ENCODE results near the gene NCBP1. TPM values are rescaled to one million over a fixed set of nuclear protein-coding genes. Genes with fewer than 3 reads are reported as not detected.

Gene NCBP1
- polyA plus RNA-seq, 1 of the 3 experiments (the other 2 are of a cell fraction), result 11.3 TPM

- H3K9me3 ChIP-seq, result no peaks in the 10 kb centered on the region
- no peak overlapping the region for H3K9ac ChIP-seq
- H3K4me2 ChIP-seq, result no peak overlapping the region
- no peaks in the 10 kb centered on the region for H4K20me1 ChIP-seq (ENCODE audit: insufficient read depth)
- no peak for DNase-seq
- WGBS (ENCODE audit: low lambda C conversion rate), result 95% methylated on average over 3 of the region's 3 CpGs
- peaks cover 83 to 93% of the 10 kb centered on the region in 2 experiments for H3K36me3 ChIP-seq (replicated peaks in 1 of 2; ENCODE audit: control insufficient read depth in 1 of 2, insufficient read depth in 2 of 2, low read length in 1 of 2)
- POLR2A ChIA-PET, result no interaction called here
- H3K27me3 ChIP-seq (ENCODE audit: insufficient read depth), result no peaks in the 10 kb centered on the region
- no peak overlapping the region for H2AFZ ChIP-seq (ENCODE audit: low read depth)
- no peak overlapping the region for H3K4me3 ChIP-seq (ENCODE audit: low read depth in 2 of 2, low read length in 1 of 2)
- H3K79me2 ChIP-seq (ENCODE audit: insufficient read depth), result no peaks in the 10 kb centered on the region
- H3K9me2 ChIP-seq, result no peaks in the 10 kb centered on the region
- CTCF ChIA-PET, result interaction anchor here (1.1 kb wide), 1 partner anchor 196 kb away, joined by 3 read pairs; no protein-coding TSS in a partner anchor
- no peaks in the 10 kb centered on the region for H3K4me1 ChIP-seq (ENCODE audit: control insufficient read depth in 1 of 2, insufficient read depth in 2 of 2, low read depth in 1 of 2, low read length in 1 of 2)
- H3F3A ChIP-seq (replicated peaks; ENCODE audit: insufficient read depth), result peaks cover 14% of the 10 kb centered on the region
- TF ChIP-seq MXI1 (IDR thresholded peaks at IDR 0.05; ENCODE audit: low read depth, low read length) (no peak), SIN3A (IDR thresholded peaks at IDR 0.05; ENCODE audit: borderline replicate concordance, low read depth, low read length) (no peak), EP300 (IDR thresholded peaks at IDR 0.05; ENCODE audit: borderline replicate concordance in 1 of 2, low read depth in 1 of 2, low read length in 1 of 2) (no peak), SMC3 (IDR thresholded peaks at IDR 0.05; ENCODE audit: low read depth, low read length) (no peak), MAX (IDR thresholded peaks at IDR 0.05; ENCODE audit: low read depth) (no peak), RCOR1 (IDR thresholded peaks at IDR 0.05; ENCODE audit: low read length) (no peak), EZH2phosphoT487 (IDR thresholded peaks at IDR 0.05; ENCODE audit: borderline replicate concordance, low read depth) (no peak), FOXM1 (IDR thresholded peaks at IDR 0.05; ENCODE audit: low read depth) (no peak), FOXJ3 (CRISPR knock-in tag; IDR thresholded peaks at IDR 0.05) (no peak), CHD2 (IDR thresholded peaks at IDR 0.05; ENCODE audit: low read length, partially characterized antibody) (no peak), YY1 (IDR thresholded peaks at IDR 0.05; ENCODE audit: low read depth) (no peak), TAF1 (IDR thresholded peaks at IDR 0.05; ENCODE audit: borderline replicate concordance, low read depth, low read length) (no peak), CTCF (IDR thresholded peaks at IDR 0.05) (no peak)
- no peak overlapping the region for H3K27ac ChIP-seq (ENCODE audit: low read depth in 2 of 2, low read length in 1 of 2)
Observed at GRCh38 chr9:97665742-97666141, 32.1 kb downstream of the NCBP1 start.

- Histone ChIP-seq H3K9me3 (no peaks in the 10 kb centered on the region), H4K20me1 (ENCODE audit: insufficient read depth) (no peaks in the 10 kb centered on the region), H3K9ac (no peak overlapping the region), H3K9me2 (no peaks in the 10 kb centered on the region), H3K79me2 (ENCODE audit: insufficient read depth) (no peaks in the 10 kb centered on the region), H3K36me3 (replicated peaks in 1 of 2; ENCODE audit: control insufficient read depth in 1 of 2, insufficient read depth in 2 of 2, low read length in 1 of 2) (peaks cover 87 to 93% of the 10 kb centered on the region in 2 experiments), H3K4me2 (no peak overlapping the region), H3F3A (replicated peaks; ENCODE audit: insufficient read depth) (peaks cover 14% of the 10 kb centered on the region), H3K27ac (ENCODE audit: low read depth in 2 of 2, low read length in 1 of 2) (no peak overlapping the region), H3K4me3 (ENCODE audit: low read depth in 2 of 2, low read length in 1 of 2) (no peak overlapping the region), H3K27me3 (ENCODE audit: insufficient read depth) (no peaks in the 10 kb centered on the region), H3K4me1 (ENCODE audit: control insufficient read depth in 1 of 2, insufficient read depth in 2 of 2, low read depth in 1 of 2, low read length in 1 of 2) (no peaks in the 10 kb centered on the region), H2AFZ (ENCODE audit: low read depth) (no peak overlapping the region)
- WGBS (ENCODE audit: low lambda C conversion rate), result 96% methylated on average over 5 of the region's 5 CpGs
- DNase-seq, result no peak
- ChIA-PET POLR2A (no interaction called here), CTCF (interaction anchor here (1.1 kb wide), 1 partner anchor 198 kb away, joined by 3 read pairs; no protein-coding TSS in a partner anchor)
- TF ChIP-seq CTCF (IDR thresholded peaks at IDR 0.05) (no peak), GATA2 (CRISPR knock-in tag; IDR thresholded peaks at IDR 0.05) (no peak), RCOR1 (IDR thresholded peaks at IDR 0.05; ENCODE audit: low read length) (no peak), JUND (IDR thresholded peaks at IDR 0.05) (no peak), RFX5 (IDR thresholded peaks at IDR 0.05; ENCODE audit: low read length) (no peak), USF2 (IDR thresholded peaks at IDR 0.05; ENCODE audit: borderline replicate concordance, low read depth, low read length) (no peak)
Observed at GRCh38 chr9:97666907-97667686, 33.5 kb downstream of the NCBP1 start.

All from SK-N-SH (cell line).